Astrocyte (in vitro differentiated cells and primary cell): ENCODE results near the gene ADAMTS17. TPM values are rescaled to one million over a fixed set of nuclear protein-coding genes. Genes with fewer than 3 reads are reported as not detected.

Experiments used
- DNase-seq: peaks from one replicate; pipeline ENCODE4 v3.0.0-alpha.2; 2010; ENCODE audit warnings: low read depth
- FAIRE-seq: peaks from 2 replicates; lab custom pipeline; 2011; peaks lifted over from hg19 to GRCh38; lab: Jason Lieb, UNC
- H2AFZ ChIP-seq: 2 replicates; pipeline ENCODE4 v1.6.0; 2012; ENCODE audit warnings: low read depth, low read length, inconsistent platforms
- H3K27ac ChIP-seq: 2 replicates; pipeline ENCODE4 v1.5.1; 2011; ENCODE audit warnings: low read depth, low read length, inconsistent platforms
- H3K27me3 ChIP-seq: 2 replicates; pipeline ENCODE4 v1.6.0; 2011; ENCODE audit warnings: low read length, inconsistent platforms; ENCODE audit not compliant: insufficient read depth
- H3K36me3 ChIP-seq: 2 replicates; pipeline ENCODE4 v1.5.1; 2011; ENCODE audit warnings: low read length, inconsistent platforms; ENCODE audit not compliant: insufficient read depth
- H3K4me1 ChIP-seq: 2 replicates; pipeline ENCODE4 v1.5.1; 2011; ENCODE audit warnings: low read length, inconsistent platforms; ENCODE audit not compliant: insufficient read depth
- H3K4me2 ChIP-seq: 2 replicates; pipeline ENCODE4 v1.6.0; 2012; ENCODE audit warnings: low read length, inconsistent platforms
- H3K4me3 ChIP-seq: 2 replicates; pipeline ENCODE4 v1.5.1; 2011; ENCODE audit warnings: low read depth, mild to moderate bottlenecking, low read length, inconsistent platforms; ENCODE audit not compliant: insufficient read depth
- H3K79me2 ChIP-seq: 2 replicates; pipeline ENCODE4 v1.6.0; 2012; ENCODE audit warnings: mild to moderate bottlenecking, low read length, inconsistent platforms; ENCODE audit not compliant: insufficient read depth
- H3K9ac ChIP-seq: 2 replicates; pipeline ENCODE4 v1.6.0; 2012; ENCODE audit warnings: mild to moderate bottlenecking, low read length, inconsistent platforms
- H3K9me3 ChIP-seq: 2 replicates; pipeline ENCODE4 v1.5.1; 2012; ENCODE audit warnings: low read depth, mild to moderate bottlenecking, low read length, inconsistent platforms; ENCODE audit not compliant: insufficient read depth
- H4K20me1 ChIP-seq: 2 replicates; pipeline ENCODE4 v1.6.0; 2012; ENCODE audit warnings: low read length, inconsistent platforms; ENCODE audit not compliant: insufficient read depth
- H3K27ac Mint-ChIP-seq: one replicate; pipeline ENCODE4 v1.8.0; 2021; ENCODE audit warnings: mild to moderate bottlenecking, mixed read lengths; ENCODE audit not compliant: unreplicated experiment
- H3K27me3 Mint-ChIP-seq: one replicate; pipeline ENCODE4 v1.8.0; 2021; ENCODE audit warnings: low read depth, mixed read lengths; ENCODE audit not compliant: unreplicated experiment
- H3K36me3 Mint-ChIP-seq: one replicate; pipeline ENCODE4 v1.8.0; 2021; ENCODE audit warnings: low read depth, mixed read lengths; ENCODE audit not compliant: unreplicated experiment
- H3K4me1 Mint-ChIP-seq: one replicate; pipeline ENCODE4 v1.8.0; 2021; ENCODE audit warnings: low read depth, mixed read lengths; ENCODE audit not compliant: unreplicated experiment
- H3K4me3 Mint-ChIP-seq: one replicate; pipeline ENCODE4 v1.8.0; 2021; ENCODE audit warnings: mild to moderate bottlenecking, moderate library complexity, mixed read lengths; ENCODE audit not compliant: unreplicated experiment
- H3K9me3 Mint-ChIP-seq: one replicate; pipeline ENCODE4 v1.8.0; 2021; ENCODE audit warnings: mild to moderate bottlenecking, mixed read lengths; ENCODE audit not compliant: unreplicated experiment
- EZH2 ChIP-seq: IDR thresholded peaks from 2 replicates; pipeline ENCODE4 v1.6.1; 2012; ENCODE audit warnings: mild to moderate bottlenecking, low read length, inconsistent platforms; ENCODE audit not compliant: insufficient read depth
- total RNA-seq: library from RNA; stranded (reverse); gene quantifications from 2 replicates; pipeline ENCODE4 v1.2.1, GENCODE V29; 2021
- TF ChIP-seq, protein P1 (sequence below): IDR thresholded peaks from 2 replicates; pipeline ENCODE4 v1.5.1; 2011; ENCODE audit warnings: low read depth, mild to moderate bottlenecking, inconsistent platforms, low read length, moderate library complexity; ENCODE audit not compliant: insufficient read depth

ADAMTS17 gene
- total RNA-seq, 1 donor from 2014 or later, result 0.27 TPM

GRCh38 chr15:100334456-100334855 is 7.3 kb downstream of the ADAMTS17 start:
- TF ChIP-seq, protein P1, sequence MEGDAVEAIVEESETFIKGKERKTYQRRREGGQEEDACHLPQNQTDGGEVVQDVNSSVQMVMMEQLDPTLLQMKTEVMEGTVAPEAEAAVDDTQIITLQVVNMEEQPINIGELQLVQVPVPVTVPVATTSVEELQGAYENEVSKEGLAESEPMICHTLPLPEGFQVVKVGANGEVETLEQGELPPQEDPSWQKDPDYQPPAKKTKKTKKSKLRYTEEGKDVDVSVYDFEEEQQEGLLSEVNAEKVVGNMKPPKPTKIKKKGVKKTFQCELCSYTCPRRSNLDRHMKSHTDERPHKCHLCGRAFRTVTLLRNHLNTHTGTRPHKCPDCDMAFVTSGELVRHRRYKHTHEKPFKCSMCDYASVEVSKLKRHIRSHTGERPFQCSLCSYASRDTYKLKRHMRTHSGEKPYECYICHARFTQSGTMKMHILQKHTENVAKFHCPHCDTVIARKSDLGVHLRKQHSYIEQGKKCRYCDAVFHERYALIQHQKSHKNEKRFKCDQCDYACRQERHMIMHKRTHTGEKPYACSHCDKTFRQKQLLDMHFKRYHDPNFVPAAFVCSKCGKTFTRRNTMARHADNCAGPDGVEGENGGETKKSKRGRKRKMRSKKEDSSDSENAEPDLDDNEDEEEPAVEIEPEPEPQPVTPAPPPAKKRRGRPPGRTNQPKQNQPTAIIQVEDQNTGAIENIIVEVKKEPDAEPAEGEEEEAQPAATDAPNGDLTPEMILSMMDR, result no peak
- TF ChIP-seq EZH2, result no peak
- no peak overlapping the region for H2AFZ ChIP-seq
- no peak overlapping the region for H3K27ac Mint-ChIP-seq
- H3K27ac ChIP-seq, result no peak overlapping the region
- no peak for FAIRE-seq
- peaks cover 2% of the 10 kb centered on the region for H3K27me3 ChIP-seq
- DNase-seq, result no peak
- H3K9me3 Mint-ChIP-seq, result no peaks in the 10 kb centered on the region
- H3K4me3 ChIP-seq, result no peak overlapping the region
- H3K4me1 Mint-ChIP-seq, result peaks cover 3% of the 10 kb centered on the region
- peaks cover 4% of the 10 kb centered on the region for H3K36me3 Mint-ChIP-seq
- H4K20me1 ChIP-seq, result no peaks in the 10 kb centered on the region
- H3K79me2 ChIP-seq, result no peaks in the 10 kb centered on the region
- no peaks in the 10 kb centered on the region for H3K36me3 ChIP-seq
- no peak overlapping the region for H3K9ac ChIP-seq
- H3K4me3 Mint-ChIP-seq, result no peak overlapping the region
- no peak overlapping the region for H3K4me2 ChIP-seq
- H3K9me3 ChIP-seq, result no peaks in the 10 kb centered on the region
- H3K27me3 Mint-ChIP-seq, result peaks cover 64% of the 10 kb centered on the region
- no peaks in the 10 kb centered on the region for H3K4me1 ChIP-seq

DNA sequence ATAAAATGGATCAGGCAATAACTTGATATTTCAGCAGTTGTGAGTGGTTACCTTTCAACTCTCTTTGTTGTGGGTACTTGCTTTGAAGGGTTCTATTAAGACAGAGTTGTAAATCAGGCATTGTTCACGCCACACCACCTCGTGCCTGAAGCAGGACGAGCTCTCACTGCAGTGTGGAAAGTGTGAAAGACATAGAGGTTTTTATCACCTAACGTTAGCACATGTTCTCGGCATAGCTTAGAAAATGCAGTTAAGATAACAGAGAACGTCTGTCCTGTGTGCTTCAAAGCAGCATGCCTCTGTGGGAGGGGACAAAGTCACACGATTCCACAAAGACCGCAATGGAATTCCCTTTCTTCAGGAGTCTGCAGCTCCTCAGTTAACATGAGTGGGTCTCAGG is 7.8 kb downstream of the ADAMTS17 start:
- H3K4me3 ChIP-seq, result no peak overlapping the region
- no peaks in the 10 kb centered on the region for H3K9me3 ChIP-seq
- DNase-seq (no peak), FAIRE-seq (no peak)
- Mint-ChIP-seq H3K27ac (no peak overlapping the region), H3K36me3 (peaks cover 4% of the 10 kb centered on the region), H3K27me3 (peaks cover 69% of the 10 kb centered on the region), H3K4me1 (peaks cover 3% of the 10 kb centered on the region), H3K9me3 (no peaks in the 10 kb centered on the region), H3K4me3 (no peak overlapping the region)
- no peak overlapping the region for H2AFZ ChIP-seq
- no peak overlapping the region for H3K4me2 ChIP-seq
- no peak overlapping the region for H3K9ac ChIP-seq
- H3K36me3 ChIP-seq, result no peaks in the 10 kb centered on the region
- H3K27me3 ChIP-seq, result peaks cover 2% of the 10 kb centered on the region
- TF ChIP-seq, protein P1, result no peak
- TF ChIP-seq EZH2, result no peak
- H3K79me2 ChIP-seq, result no peaks in the 10 kb centered on the region
- no peaks in the 10 kb centered on the region for H4K20me1 ChIP-seq
- H3K4me1 ChIP-seq, result no peaks in the 10 kb centered on the region
- no peak overlapping the region for H3K27ac ChIP-seq

DNA sequence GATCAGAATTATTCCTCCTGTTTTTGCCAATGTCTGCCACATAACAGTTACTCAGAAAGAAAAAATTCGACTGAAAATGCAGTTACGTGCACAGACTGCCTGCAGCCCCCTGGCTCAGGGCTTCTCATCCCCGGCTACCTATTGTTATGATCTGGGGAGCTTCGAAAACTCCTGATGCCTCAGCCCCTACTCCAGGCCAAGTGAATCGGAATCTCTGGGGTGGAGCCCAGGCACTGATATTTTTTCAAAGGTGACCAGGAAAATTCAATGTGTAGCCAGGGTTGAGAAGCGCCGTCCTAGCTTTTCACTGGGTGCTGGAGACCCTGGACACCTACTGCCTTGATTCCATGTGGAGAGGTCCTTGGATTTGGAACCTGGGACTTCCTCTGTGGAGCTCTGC is 8.5 kb downstream of the ADAMTS17 start:
- Histone ChIP-seq H3K9me3 (no peaks in the 10 kb centered on the region), H3K36me3 (no peaks in the 10 kb centered on the region), H4K20me1 (no peaks in the 10 kb centered on the region), H3K4me2 (no peak overlapping the region), H3K4me3 (no peak overlapping the region), H3K9ac (no peak overlapping the region), H3K27me3 (peaks cover 2% of the 10 kb centered on the region), H3K4me1 (no peaks in the 10 kb centered on the region), H2AFZ (no peak overlapping the region), H3K79me2 (no peaks in the 10 kb centered on the region), H3K27ac (no peak overlapping the region)
- no peak for FAIRE-seq
- DNase-seq, result no peak
- H3K4me3 Mint-ChIP-seq, result peak overlapping the region; percentile 21
- H3K36me3 Mint-ChIP-seq, result peaks cover 4% of the 10 kb centered on the region
- H3K9me3 Mint-ChIP-seq, result no peaks in the 10 kb centered on the region
- H3K27ac Mint-ChIP-seq, result no peak overlapping the region
- peaks cover 2% of the 10 kb centered on the region for H3K4me1 Mint-ChIP-seq
- H3K27me3 Mint-ChIP-seq, result peaks cover 70% of the 10 kb centered on the region
- TF ChIP-seq EZH2, result no peak
- TF ChIP-seq, protein P1, result no peak
